Fibroblast of skin of left quadriceps (primary cell): ENCODE results near the gene RAB8B.

ENCODE experiments used
- DNase-seq, 2 experiments: peaks; one replicate each; pipeline ENCODE4 v3.0.0-alpha.2; 2013; ENCODE audit warnings: low read depth in 2 of 2

The RAB8B gene

GRCh38 chr15:63185206-63185605 lies 4.2 kb upstream of the RAB8B start:
- DNase-seq: no peak

- peak; percentile 39 to 44 for DNase-seq
These were observed 3.3 kb upstream of the RAB8B start for GRCh38 chr15:63186065-63186464.

GRCh38 chr15:63187589-63188226 lies 1.7 kb upstream of the RAB8B start:
- no peak for DNase-seq

GRCh38 chr15:63188247-63188925 lies 1.0 kb upstream of the RAB8B start:
- no peak for DNase-seq

- no peak for DNase-seq
These were observed 749 bp downstream of the RAB8B start for GRCh38 chr15:63189941-63190768.

GRCh38 chr15:63190769-63191649 lies 1.6 kb downstream of the RAB8B start:
- DNase-seq: no peak

GRCh38 chr15:63191895-63192618 lies 2.7 kb downstream of the RAB8B start:
- no peak for DNase-seq

GRCh38 chr15:63192619-63193206 lies 3.3 kb downstream of the RAB8B start:
- no peak for DNase-seq

- DNase-seq: no peak
These were observed 4.9 kb downstream of the RAB8B start for GRCh38 chr15:63194302-63194701.

- DNase-seq: no peak
These were observed 5.6 kb downstream of the RAB8B start for GRCh38 chr15:63194880-63195568.

- DNase-seq: no peak
These were observed 6.2 kb downstream of the RAB8B start for GRCh38 chr15:63195569-63196015.

- DNase-seq: no peak
These were observed 7.4 kb downstream of the RAB8B start for GRCh38 chr15:63196842-63197241.

GRCh38 chr15:63197626-63198025 lies 8.2 kb downstream of the RAB8B start:
- no peak for DNase-seq

- DNase-seq: peak; percentile 62
These were observed 9.2 kb downstream of the RAB8B start for GRCh38 chr15:63198371-63199250.

- DNase-seq: no peak
These were observed 11.3 kb downstream of the RAB8B start for GRCh38 chr15:63200464-63201249.

- DNase-seq: no peak
These were observed 13.5 kb downstream of the RAB8B start for GRCh38 chr15:63202861-63203260.

- DNase-seq: no peak
These were observed 14.2 kb downstream of the RAB8B start for GRCh38 chr15:63203451-63204090.

- no peak for DNase-seq
These were observed 16.7 kb downstream of the RAB8B start for GRCh38 chr15:63206079-63206478.
